SK-N-SH treated with all-trans-retinoic acid at 6 μM for 48 hours (cell line): ENCODE measurements around the gene HIBCH.

Experiments used
- GLIS3 ChIP-seq: fragments of 250-450 bp; sonication (Bioruptor Pico); IDR thresholded peaks from 2 replicates; pipeline ENCODE4 v1.5.0; 2020; ENCODE audit warnings: mild to moderate bottlenecking, moderate library complexity
- PATZ1 ChIP-seq: fragments of 250-450 bp; sonication (Bioruptor Pico); IDR thresholded peaks from 2 replicates; pipeline ENCODE4 v1.8.0; 2020; ENCODE audit warnings: mild to moderate bottlenecking, moderate library complexity, borderline replicate concordance
- PPARA ChIP-seq: fragments of 250-450 bp; sonication (Bioruptor Pico); IDR thresholded peaks from 2 replicates; pipeline ENCODE4 v1.5.0; 2020; ENCODE audit warnings: mild to moderate bottlenecking, borderline replicate concordance
- RARB ChIP-seq: fragments of 250-450 bp; sonication (Bioruptor Pico); IDR thresholded peaks from 2 replicates; pipeline ENCODE4 v1.8.0; 2021; ENCODE audit warnings: mild to moderate bottlenecking, moderate library complexity
- TOX ChIP-seq: fragments of 250-450 bp; sonication (Bioruptor Pico); IDR thresholded peaks from 2 replicates; pipeline ENCODE4 v1.8.0; 2021; ENCODE audit warnings: mild to moderate bottlenecking, moderate library complexity, borderline replicate concordance
- ZC3H10 ChIP-seq: fragments of 250-450 bp; sonication (Bioruptor Pico); IDR thresholded peaks from 2 replicates; pipeline ENCODE4 v1.5.1; 2021; ENCODE audit warnings: mild to moderate bottlenecking, moderate library complexity
- ZFP3 ChIP-seq: fragments of 250-450 bp; sonication (Bioruptor Pico); IDR thresholded peaks from 2 replicates; pipeline ENCODE4 v1.5.0; 2020; ENCODE audit warnings: mild to moderate bottlenecking, moderate library complexity
- ZNF565 ChIP-seq: fragments of 450-650 bp; formaldehyde crosslinking; conservative IDR thresholded peaks from 2 replicates; pipeline ENCODE4 v1.5.0; 2020; ENCODE audit warnings: low read depth, mild to moderate bottlenecking, moderate library complexity
- ZNF70 ChIP-seq: fragments of 450-650 bp; formaldehyde crosslinking; IDR thresholded peaks from 2 replicates; pipeline ENCODE4 v1.5.0; 2020; ENCODE audit warnings: mild to moderate bottlenecking, moderate library complexity
- TF ChIP-seq, protein P1 (sequence below): fragments of 250-450 bp; sonication (Bioruptor Pico); IDR thresholded peaks from 2 replicates; pipeline ENCODE4 v1.5.1; 2020; ENCODE audit warnings: low read depth, mild to moderate bottlenecking, moderate library complexity
- TF ChIP-seq, protein P2 (sequence below): fragments of 250-450 bp; sonication (Bioruptor Pico); IDR thresholded peaks from 2 replicates; pipeline ENCODE4 v1.5.0; 2020; ENCODE audit warnings: mild to moderate bottlenecking, moderate library complexity

DNA sequence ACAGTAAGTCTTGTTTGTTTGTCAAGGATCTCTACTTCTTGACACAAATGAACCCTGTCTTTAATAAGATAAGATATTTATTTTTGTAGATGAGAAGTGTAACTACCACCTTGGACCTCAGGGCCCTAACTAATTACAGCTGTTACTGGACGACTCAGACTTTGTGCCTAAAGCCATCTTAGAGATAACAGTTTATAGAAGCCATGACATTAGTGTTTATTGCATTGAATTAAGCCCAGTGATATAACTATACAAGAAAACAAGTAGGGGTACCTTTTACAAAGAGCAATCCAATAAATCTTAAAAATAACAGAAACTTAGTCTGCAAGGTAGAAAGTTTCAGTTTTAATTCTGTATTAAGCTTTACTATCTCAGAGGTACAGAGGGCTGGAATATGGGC is 119.0 kb downstream of the HIBCH start:
- TF ChIP-seq PATZ1 (CRISPR knock-in tag) (no peak), PPARA (no peak), ZFP3 (CRISPR knock-in tag) (no peak), ZNF565 (CRISPR knock-in tag) (no peak), TOX (CRISPR knock-in tag) (no peak), GLIS3 (CRISPR knock-in tag) (no peak), ZNF70 (CRISPR knock-in tag) (no peak), RARB (CRISPR knock-in tag) (no peak), ZC3H10 (CRISPR knock-in tag) (no peak)
- TF ChIP-seq, protein P1, sequence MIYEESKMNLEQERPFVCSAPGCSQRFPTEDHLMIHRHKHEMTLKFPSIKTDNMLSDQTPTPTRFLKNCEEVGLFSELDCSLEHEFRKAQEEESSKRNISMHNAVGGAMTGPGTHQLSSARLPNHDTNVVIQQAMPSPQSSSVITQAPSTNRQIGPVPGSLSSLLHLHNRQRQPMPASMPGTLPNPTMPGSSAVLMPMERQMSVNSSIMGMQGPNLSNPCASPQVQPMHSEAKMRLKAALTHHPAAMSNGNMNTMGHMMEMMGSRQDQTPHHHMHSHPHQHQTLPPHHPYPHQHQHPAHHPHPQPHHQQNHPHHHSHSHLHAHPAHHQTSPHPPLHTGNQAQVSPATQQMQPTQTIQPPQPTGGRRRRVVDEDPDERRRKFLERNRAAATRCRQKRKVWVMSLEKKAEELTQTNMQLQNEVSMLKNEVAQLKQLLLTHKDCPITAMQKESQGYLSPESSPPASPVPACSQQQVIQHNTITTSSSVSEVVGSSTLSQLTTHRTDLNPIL (CRISPR knock-in tag): no peak
- TF ChIP-seq, protein P2, sequence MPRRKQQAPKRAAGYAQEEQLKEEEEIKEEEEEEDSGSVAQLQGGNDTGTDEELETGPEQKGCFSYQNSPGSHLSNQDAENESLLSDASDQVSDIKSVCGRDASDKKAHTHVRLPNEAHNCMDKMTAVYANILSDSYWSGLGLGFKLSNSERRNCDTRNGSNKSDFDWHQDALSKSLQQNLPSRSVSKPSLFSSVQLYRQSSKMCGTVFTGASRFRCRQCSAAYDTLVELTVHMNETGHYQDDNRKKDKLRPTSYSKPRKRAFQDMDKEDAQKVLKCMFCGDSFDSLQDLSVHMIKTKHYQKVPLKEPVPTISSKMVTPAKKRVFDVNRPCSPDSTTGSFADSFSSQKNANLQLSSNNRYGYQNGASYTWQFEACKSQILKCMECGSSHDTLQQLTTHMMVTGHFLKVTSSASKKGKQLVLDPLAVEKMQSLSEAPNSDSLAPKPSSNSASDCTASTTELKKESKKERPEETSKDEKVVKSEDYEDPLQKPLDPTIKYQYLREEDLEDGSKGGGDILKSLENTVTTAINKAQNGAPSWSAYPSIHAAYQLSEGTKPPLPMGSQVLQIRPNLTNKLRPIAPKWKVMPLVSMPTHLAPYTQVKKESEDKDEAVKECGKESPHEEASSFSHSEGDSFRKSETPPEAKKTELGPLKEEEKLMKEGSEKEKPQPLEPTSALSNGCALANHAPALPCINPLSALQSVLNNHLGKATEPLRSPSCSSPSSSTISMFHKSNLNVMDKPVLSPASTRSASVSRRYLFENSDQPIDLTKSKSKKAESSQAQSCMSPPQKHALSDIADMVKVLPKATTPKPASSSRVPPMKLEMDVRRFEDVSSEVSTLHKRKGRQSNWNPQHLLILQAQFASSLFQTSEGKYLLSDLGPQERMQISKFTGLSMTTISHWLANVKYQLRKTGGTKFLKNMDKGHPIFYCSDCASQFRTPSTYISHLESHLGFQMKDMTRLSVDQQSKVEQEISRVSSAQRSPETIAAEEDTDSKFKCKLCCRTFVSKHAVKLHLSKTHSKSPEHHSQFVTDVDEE: no peak
